ENCODE results near the gene LITAFD.
"Not testable (repeated sequence)": the region's sequence is repeated elsewhere in the genome, so short reads cannot be mapped to it uniquely, and the experiment has no call there.

Gene LITAFD

GRCh38 chr16:8872967-8873865 lies 8.9 kb upstream of the LITAFD start:
- DNase-seq: no peak

- not testable (repeated sequence) for DNase-seq
Measured at GRCh38 chr16:8873866-8874195, 8.3 kb upstream of the LITAFD start.

- no peak for DNase-seq
Measured at GRCh38 chr16:8874388-8874787, 7.8 kb upstream of the LITAFD start.

DNA sequence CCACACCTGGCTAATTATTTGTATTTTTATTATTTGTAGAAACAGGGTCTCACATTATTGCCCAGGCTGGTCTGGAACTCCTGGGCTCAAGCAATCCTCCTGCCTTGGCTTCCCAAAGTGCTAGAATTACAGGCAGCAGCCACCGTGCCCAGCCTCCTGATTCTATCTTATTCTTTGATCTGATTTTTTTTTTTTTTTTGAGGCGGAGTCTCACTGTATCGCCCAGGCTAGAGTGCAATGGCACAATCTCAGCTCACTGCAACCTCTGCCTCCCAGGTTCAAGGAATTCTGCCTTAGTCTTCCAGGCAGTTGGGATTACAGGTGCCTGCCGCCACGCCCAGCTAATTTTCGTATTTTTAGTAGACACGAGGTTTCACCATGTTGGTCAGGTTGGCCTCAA lies 6.8 kb upstream of the LITAFD start:
- not testable (repeated sequence) for DNase-seq

GRCh38 chr16:8877894-8878522 lies 4.1 kb upstream of the LITAFD start:
- DNase-seq: no peak

- DNase-seq: no peak
Measured at GRCh38 chr16:8878523-8878911, 3.6 kb upstream of the LITAFD start.

GRCh38 chr16:8880839-8881510 lies 1.2 kb upstream of the LITAFD start:
- no peak for DNase-seq

DNA sequence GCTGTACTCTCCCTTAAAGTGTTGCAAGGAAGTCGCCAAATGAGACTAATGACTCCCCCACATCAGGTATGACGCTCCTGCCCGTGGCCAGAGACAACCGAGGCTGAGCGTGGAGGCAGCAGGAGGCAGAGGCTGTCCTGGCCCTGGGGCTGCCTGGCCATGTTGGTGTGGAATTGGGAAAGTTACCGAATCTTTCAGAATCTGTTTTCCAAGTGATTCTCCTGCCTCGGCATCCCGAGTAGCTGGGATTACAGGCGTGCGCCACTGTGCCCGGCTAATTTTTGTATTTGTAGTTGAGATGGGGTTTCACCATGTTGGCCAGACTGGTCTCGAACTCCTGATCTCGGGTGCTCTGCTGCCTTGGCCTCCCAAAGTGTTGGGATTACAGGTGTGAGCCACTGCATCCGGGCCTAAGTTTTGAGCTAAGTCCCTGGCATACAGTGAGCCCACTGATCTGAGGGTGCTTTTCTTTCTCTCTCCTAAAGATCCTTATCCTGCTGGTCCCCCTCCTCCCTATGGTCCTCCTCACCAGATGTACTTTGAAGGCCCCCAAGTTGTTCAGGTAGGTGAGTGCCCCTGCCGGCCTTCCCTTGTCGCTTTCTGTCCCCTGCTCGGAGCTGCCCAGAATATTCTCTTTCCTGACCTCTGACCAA lies 700 bp downstream of the LITAFD start:
- no peak for DNase-seq

GRCh38 chr16:8885674-8886592 lies 3.8 kb downstream of the LITAFD start:
- no peak for DNase-seq

GRCh38 chr16:8886593-8887430 lies 4.7 kb downstream of the LITAFD start:
- DNase-seq: no peak

GRCh38 chr16:8887431-8887765 lies 5.2 kb downstream of the LITAFD start:
- no peak for DNase-seq

GRCh38 chr16:8887952-8888560 lies 5.9 kb downstream of the LITAFD start:
- DNase-seq: no peak

- DNase-seq: no peak
Measured at GRCh38 chr16:8888951-8889892, 7.1 kb downstream of the LITAFD start.

DNA sequence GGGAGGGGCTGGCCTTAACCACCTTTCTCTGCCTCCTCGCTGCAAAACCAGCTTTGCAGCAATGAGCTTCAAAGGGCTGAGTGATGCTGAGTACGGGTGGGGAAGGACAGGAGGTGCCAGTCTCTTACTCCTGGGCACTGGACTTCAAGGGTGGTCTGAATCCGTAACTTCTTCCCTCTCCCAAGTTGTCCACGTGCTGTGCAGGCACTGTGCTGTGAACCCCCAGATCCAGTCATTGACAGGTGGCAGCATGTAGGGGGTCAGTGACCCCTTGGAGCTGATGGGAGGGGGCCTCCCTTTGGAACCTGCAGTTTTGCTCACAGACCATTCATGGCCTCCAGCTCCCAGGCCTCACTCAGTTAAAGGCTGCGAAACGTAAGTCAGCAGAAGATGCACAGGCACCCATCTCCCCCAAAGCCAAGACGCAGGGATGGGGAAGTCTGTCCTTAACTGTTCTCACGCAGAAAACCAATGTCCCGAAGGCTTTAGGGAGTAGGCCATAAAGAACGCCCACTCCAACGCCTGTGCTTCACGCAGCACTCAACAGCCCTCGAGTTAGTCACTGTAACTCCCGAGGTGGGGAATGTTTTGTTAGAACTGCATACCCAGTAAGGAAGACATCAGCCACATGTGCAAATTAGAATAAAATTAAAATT lies 7.9 kb downstream of the LITAFD start:
- DNase-seq: no peak

DNA sequence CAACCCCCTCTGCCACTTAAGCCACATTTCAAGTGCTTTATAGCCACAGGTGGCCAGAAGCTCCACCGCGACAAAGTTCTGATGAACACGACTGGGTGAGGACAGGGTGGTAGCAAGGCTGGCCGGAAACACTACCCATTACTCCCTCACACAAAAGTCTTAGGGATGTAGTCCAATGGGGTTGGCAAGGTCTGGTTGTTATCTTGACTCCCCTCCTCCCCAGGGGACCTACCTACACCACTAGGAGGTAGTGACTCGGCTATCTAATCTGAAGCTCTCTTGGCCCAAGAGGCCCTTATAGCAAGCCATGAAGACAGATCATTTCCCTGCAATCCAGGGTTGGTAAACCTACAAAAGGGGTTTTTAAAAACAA lies 8.4 kb downstream of the LITAFD start:
- DNase-seq: no peak

- no peak for DNase-seq
Measured at GRCh38 chr16:8892101-8892575, 10.0 kb downstream of the LITAFD start.

- DNase-seq: no peak
Measured at GRCh38 chr16:8893426-8893825, 11.3 kb downstream of the LITAFD start.

DNA sequence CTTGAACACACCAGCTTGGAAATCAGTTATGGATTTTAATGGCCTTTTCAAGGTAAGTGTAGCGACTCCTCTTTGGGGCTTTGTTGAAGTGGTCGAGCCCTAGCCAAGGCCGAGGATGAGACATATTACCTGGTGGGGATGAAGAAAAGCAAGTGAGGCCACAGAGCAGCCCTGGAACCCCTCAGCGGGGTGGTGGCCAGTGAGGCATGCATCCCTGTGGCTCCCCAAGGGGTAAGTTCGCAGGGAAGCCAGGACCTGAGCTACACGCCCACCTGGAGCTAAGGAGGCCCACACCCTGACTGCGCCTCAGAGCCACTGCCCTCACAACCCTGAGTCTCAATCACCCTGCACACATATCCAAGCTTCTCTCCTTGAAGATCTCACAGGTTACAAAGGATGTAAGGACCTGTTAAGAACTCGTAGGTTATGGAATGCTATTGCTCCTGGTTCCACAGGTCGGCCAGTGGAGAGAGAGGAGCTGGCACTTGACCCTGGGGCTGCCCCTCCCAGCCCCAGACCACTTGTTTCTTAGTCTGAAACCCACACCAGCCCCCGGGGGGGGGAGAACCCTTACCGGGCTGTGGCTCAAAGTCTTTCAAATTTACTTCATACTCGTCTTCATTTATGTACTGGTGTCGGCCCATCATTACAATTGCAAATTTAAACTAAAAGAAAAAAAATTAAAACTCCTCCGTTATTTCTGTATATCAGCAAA lies 12.0 kb downstream of the LITAFD start:
- DNase-seq: no peak
